Measurements from ENCODE around the gene MACROH2A2.

MACROH2A2 gene

DNA sequence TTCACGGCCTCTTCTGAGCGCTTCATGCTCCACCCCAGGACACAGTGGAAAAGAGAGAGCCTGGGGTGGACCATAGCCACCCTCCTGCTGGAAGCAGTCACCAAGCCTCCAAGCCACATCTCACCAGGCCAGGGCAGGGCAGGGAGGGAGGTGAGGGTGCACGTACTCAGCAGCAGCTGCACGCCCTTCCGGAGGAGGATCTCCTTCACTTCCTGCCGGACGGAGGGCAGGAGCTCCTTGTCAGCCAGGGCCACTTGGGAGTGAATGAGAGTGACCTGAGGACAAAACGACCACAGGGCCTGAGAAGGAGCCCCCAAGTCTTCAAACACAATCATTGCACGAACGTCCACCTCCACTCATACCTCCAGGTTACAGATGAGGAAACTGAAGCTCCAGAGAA, 65.0 kb downstream of the MACROH2A2 start:
- TF ChIP-seq FOXP2 (optimal IDR thresholded peaks at IDR 0.05; ENCODE audit: borderline replicate concordance, extremely low read depth, extremely low read length, insufficient read depth) (no peak), SIN3A (IDR thresholded peaks at IDR 0.05; ENCODE audit: borderline replicate concordance, insufficient read depth, low read length) (no peak), POLR2AphosphoS5 (IDR thresholded peaks at IDR 0.05; ENCODE audit: low read depth, low read length) (no peak)
- TF ChIP-seq, protein P1, sequence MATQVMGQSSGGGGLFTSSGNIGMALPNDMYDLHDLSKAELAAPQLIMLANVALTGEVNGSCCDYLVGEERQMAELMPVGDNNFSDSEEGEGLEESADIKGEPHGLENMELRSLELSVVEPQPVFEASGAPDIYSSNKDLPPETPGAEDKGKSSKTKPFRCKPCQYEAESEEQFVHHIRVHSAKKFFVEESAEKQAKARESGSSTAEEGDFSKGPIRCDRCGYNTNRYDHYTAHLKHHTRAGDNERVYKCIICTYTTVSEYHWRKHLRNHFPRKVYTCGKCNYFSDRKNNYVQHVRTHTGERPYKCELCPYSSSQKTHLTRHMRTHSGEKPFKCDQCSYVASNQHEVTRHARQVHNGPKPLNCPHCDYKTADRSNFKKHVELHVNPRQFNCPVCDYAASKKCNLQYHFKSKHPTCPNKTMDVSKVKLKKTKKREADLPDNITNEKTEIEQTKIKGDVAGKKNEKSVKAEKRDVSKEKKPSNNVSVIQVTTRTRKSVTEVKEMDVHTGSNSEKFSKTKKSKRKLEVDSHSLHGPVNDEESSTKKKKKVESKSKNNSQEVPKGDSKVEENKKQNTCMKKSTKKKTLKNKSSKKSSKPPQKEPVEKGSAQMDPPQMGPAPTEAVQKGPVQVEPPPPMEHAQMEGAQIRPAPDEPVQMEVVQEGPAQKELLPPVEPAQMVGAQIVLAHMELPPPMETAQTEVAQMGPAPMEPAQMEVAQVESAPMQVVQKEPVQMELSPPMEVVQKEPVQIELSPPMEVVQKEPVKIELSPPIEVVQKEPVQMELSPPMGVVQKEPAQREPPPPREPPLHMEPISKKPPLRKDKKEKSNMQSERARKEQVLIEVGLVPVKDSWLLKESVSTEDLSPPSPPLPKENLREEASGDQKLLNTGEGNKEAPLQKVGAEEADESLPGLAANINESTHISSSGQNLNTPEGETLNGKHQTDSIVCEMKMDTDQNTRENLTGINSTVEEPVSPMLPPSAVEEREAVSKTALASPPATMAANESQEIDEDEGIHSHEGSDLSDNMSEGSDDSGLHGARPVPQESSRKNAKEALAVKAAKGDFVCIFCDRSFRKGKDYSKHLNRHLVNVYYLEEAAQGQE (IDR thresholded peaks at IDR 0.05; ENCODE audit: insufficient read depth in 1 of 2, low read depth in 2 of 2, low read length in 2 of 2), result no peak

DNA sequence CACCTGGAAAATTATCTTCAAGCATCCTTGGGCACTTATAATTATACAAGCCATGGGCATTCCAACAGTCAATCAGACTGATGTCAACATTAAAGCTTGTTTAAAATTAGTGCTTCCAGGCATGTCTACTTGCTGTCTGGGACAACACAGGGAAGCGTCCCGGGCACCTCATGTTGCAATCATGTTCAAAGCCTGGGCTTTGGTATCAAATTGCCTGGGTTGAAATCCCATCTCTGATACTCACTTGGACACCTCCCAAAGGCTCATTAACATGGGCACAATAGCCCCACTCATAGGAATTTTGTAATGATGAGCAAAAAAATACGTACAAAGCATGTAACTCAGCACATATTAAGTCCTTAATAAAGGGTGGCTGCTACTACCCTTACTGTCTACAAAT, 65.5 kb downstream of the MACROH2A2 start:
- TF ChIP-seq FOXP2 (optimal IDR thresholded peaks at IDR 0.05; ENCODE audit: borderline replicate concordance, extremely low read depth, extremely low read length, insufficient read depth) (no peak), TAF1 (IDR thresholded peaks at IDR 0.05; ENCODE audit: borderline replicate concordance, insufficient read depth, low read length) (no peak), POLR2AphosphoS5 (IDR thresholded peaks at IDR 0.05; ENCODE audit: low read depth, low read length) (no peak), SIN3A (IDR thresholded peaks at IDR 0.05; ENCODE audit: borderline replicate concordance, insufficient read depth, low read length) (no peak)
- TF ChIP-seq, protein P1 (IDR thresholded peaks at IDR 0.05; ENCODE audit: insufficient read depth in 1 of 2, low read depth in 2 of 2, low read length in 2 of 2), result no peak

DNA sequence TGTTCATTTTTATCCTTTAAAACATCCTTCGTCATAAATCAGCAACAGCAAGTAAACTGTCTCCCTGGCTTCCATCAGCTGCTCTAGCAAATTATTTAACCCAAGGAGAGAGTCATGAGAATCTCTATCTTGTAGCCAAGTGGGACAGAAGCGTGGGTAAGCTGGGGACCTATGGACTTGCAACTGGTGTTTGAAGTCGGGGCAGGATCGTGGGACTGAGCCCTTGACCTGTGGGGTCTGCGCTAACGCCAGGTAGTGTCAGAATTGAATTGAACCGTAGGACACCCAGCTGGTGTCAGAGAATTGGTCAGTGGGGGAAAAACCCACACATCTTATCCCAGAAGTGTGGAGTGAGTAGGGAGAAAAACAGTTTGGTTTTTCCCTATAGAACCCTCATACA, 66.6 kb downstream of the MACROH2A2 start:
- TF ChIP-seq, protein P1 (IDR thresholded peaks at IDR 0.05; ENCODE audit: insufficient read depth in 1 of 2, low read depth in 2 of 2, low read length in 2 of 2), result no peak
- TF ChIP-seq TAF1 (IDR thresholded peaks at IDR 0.05; ENCODE audit: borderline replicate concordance, insufficient read depth, low read length), result no peak
- no peak for TF ChIP-seq FOXP2 (optimal IDR thresholded peaks at IDR 0.05; ENCODE audit: borderline replicate concordance, extremely low read depth, extremely low read length, insufficient read depth)
- TF ChIP-seq SIN3A (IDR thresholded peaks at IDR 0.05; ENCODE audit: borderline replicate concordance, insufficient read depth, low read length), result no peak
- TF ChIP-seq POLR2AphosphoS5 (IDR thresholded peaks at IDR 0.05; ENCODE audit: low read depth, low read length), result no peak

DNA sequence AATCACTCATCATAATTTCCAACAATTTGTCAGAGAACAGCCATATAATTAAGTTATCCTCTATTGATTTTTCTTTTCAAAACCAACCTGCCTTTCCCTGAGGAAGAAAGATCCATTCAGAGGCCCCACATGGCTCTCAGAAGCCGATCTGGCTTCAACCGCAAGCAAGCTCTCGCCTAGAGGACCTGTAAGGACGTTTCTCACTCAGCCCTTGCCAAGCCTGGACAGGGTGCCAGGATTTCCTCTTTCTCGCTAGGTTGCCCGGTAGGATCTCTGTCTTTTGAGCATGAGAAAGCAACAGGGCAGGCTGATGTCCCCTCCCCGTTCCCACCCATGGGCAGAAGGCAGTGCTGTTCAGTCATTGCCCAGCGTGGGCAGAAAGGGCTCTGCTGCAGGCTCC, 67.0 kb downstream of the MACROH2A2 start:
- TF ChIP-seq TAF1 (IDR thresholded peaks at IDR 0.05; ENCODE audit: borderline replicate concordance, insufficient read depth, low read length) (no peak), SIN3A (IDR thresholded peaks at IDR 0.05; ENCODE audit: borderline replicate concordance, insufficient read depth, low read length) (no peak), POLR2AphosphoS5 (IDR thresholded peaks at IDR 0.05; ENCODE audit: low read depth, low read length) (no peak), FOXP2 (optimal IDR thresholded peaks at IDR 0.05; ENCODE audit: borderline replicate concordance, extremely low read depth, extremely low read length, insufficient read depth) (no peak)
- TF ChIP-seq, protein P1 (IDR thresholded peaks at IDR 0.05; ENCODE audit: insufficient read depth in 1 of 2, low read depth in 2 of 2, low read length in 2 of 2), result no peak

DNA sequence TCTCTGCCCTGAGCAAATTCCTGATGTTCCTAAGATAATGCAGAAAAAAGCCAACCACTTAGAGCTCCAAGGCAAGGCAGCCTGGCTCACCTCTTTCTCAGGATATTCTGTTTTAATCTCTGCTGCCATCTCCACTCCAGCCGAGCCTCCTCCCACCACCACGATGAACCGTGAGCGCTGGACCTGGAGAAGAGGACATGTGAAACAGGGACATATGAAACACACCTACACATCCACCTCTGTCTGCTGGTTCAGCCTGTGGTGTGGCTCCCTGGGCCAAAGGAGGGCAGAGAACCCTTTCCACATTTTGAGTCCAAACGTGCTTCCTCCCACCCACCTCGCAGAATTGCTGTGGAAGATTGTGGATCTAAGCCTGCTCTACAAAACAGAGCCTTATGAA, 67.8 kb downstream of the MACROH2A2 start:
- no peak for TF ChIP-seq FOXP2 (optimal IDR thresholded peaks at IDR 0.05; ENCODE audit: borderline replicate concordance, extremely low read depth, extremely low read length, insufficient read depth)
- TF ChIP-seq SIN3A (IDR thresholded peaks at IDR 0.05; ENCODE audit: borderline replicate concordance, insufficient read depth, low read length), result no peak
- no peak for TF ChIP-seq POLR2AphosphoS5 (IDR thresholded peaks at IDR 0.05; ENCODE audit: low read depth, low read length)
- TF ChIP-seq, protein P1 (IDR thresholded peaks at IDR 0.05; ENCODE audit: insufficient read depth in 1 of 2, low read depth in 2 of 2, low read length in 2 of 2), result no peak
- TF ChIP-seq TAF1 (IDR thresholded peaks at IDR 0.05; ENCODE audit: borderline replicate concordance, insufficient read depth, low read length), result no peak

Measured in PFSK-1 (cell line).